Amniotic stem cell (primary cell): Measurements from ENCODE around the gene MAGEB2.
"Not testable (repeated sequence)": the region's sequence is repeated elsewhere in the genome, so short reads cannot be mapped to it uniquely, and the experiment has no call there.

Experiments
- DNase-seq: peaks from one replicate; lab custom pipeline; 2025; lab: John Stamatoyannopoulos, UW

MAGEB2 gene, protein sequence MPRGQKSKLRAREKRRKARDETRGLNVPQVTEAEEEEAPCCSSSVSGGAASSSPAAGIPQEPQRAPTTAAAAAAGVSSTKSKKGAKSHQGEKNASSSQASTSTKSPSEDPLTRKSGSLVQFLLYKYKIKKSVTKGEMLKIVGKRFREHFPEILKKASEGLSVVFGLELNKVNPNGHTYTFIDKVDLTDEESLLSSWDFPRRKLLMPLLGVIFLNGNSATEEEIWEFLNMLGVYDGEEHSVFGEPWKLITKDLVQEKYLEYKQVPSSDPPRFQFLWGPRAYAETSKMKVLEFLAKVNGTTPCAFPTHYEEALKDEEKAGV

DNA sequence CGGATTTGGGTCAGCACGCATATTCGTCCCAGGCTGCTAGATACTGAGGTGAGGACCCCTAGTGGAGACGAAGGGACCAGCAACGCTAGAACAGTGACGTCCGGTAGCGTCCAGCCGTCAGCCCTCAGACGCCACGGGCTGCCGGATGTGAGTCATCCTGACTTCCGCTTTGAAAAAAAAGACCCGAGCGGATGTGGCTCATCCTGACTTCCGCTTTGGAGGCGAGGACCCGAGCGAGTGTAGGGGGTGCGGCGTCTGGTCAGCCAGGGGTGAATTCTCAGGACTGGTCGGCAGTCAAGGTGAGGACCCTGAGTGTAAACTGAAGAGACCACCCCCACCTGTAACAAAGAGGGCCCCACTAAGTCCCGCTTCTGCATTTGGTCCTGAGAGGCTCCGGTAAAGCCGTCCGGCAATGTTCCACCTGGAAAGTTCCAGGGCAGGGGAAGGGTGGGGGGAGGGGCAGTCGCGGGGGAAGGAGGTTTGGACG is at the start of gene MAGEB2:
Gene MAGEB2, plus strand, starts transcription at position 207 of the 487 bp plus-strand sequence. CDS start 3,018 bp downstream, outside the sequence.
- no peak for DNase-seq

DNA sequence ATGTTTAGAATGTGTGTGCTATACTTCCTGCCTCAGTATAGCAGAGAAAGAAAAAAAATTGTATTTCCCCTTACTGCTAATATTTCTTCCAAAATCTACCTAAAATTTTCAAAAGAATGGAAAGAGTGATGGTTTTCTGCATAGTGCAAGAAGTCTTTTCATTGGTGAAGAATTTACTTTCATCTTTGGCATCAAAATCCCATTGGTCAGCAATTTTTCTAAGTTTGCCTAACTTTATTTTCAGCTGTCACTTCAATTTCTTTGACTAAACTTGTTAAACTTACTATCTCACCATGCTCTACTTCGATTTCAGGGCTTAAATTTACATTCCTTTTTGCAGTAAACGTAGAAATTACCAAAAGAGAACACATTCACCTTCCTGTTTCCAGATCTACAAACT is 44.5 kb upstream of the MAGEB2 start:
- DNase-seq: no peak

DNA sequence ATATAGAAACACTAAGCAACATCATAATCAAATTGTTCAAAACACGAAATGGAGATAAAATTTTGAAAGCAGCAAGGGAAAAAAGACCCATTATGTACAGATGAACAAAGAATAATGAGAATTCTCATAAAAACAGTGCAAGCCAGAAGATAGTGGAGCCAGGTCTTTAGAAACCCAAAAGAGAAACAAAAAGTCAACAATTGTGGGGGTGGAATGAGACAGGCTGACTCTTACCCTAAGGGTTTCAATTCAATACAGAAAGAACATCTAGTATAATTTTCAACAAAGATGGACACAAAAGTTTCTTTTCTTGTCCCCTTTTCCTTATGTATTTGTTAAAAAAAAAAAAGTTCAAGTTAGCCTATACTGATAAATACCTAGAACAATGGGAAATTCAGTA is 34.0 kb upstream of the MAGEB2 start:
- no peak for DNase-seq

DNA sequence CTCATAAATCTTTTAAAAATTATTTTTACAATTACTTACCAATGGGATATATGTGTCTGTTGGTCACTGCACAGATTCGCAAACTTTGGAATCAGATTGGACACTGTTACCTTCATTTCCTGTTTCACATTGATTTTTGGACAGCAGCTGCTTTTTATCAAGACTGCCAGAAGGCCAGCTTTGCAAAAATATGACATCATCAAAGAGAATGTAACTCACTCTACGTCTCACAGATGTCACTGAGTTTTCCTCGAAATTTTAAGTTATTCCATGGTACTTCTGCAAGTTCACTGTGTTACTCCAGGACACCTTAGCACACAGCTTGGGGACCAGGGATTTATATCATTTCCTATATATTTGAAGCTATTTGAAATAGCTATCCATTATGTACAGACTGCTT is 31.8 kb upstream of the MAGEB2 start:
- no peak for DNase-seq

DNA sequence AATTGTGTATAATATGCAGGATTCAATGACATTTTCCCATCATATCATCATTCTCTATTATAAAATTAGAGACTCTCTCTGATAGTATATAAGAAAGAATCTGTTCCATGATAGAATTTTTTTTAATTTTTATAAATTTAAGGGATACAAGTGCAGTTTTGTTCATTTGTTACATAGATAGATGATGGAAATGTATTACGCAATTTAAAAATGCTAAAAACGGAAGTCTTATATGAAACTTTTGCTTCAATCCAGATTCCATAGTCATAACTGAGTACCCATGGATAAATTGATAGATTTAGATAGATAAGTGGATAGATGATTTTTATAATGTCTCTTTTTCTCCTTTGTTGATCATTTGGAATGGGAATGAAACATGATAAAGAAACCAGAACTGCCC is 24.9 kb upstream of the MAGEB2 start:
- no peak for DNase-seq

DNA sequence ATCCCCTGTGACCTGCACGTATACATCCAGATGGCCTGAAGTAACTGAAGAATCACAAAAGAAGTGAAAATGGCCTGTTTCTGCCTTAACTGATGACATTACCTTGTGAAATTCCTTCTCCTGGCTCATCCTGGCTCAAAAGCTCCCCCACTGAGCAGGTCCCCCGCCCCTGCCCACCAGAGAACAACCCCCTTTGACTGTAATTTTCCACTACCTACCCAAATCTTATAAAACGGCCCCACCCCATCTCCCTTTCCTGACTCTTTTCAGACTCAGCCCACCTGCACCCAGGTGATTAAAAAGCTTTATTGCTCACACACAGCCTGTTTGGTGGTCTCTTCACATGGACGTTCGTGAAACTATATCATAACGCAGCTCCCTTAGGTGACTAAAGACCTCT is 21.5 kb upstream of the MAGEB2 start:
- DNase-seq: not testable (repeated sequence)

DNA sequence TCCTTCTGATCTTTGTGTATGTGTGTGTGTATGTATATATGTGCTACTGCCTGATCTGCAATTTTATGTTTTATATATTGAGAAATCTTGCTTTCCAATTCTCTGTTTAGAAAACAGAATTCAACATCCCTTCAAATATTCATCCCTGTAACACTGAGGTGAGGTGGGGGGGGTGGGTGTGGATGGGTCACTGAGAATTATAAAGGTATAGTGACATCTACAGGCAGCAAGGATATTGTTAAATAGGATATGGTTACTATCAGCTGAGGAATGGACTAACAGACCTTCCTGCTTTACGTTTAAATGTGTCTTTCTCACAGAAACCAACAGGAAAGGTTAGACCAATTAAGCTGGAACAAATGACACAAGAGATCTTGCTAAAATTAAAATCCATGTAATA is 19.0 kb upstream of the MAGEB2 start:
- DNase-seq: no peak

DNA sequence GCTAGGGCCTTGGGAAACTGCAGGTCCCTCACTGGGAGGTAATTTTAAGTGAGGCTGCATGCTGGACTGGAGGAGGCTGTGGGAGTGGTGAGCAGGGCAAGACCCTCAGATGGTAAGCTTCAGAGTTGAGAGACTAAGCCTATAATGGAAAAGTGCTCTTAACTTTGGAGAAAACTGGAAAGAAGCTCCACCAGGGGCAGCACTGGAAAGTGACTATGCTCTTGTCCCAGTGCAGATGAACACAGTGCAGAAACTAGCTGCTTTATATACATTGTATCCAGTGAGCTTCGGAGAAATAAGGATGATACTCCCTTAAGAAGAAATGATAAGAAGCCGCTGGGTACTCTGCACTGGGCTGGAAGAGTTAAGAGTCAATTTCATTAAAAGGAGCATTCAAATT is 3.2 kb upstream of the MAGEB2 start:
- no peak for DNase-seq

DNA sequence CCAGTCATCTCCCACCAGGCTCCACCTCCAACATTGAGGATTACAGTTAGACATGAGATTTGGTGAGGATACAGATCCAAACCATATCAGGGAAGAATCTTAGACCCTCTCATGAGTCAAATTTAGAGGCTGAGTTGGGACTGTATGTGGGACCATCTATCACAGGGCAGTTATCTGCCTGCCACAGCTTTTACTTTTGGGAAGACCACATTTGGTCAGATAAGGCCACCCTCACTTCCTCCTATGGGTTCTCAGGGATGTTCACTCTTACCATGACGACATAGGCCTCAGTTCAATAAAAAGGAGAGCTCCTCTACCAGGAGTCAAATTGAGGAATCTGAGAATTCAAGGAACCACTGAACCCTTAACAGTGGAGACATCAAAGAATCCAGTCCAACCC is 2.1 kb downstream of the MAGEB2 start:
- DNase-seq: no peak

DNA sequence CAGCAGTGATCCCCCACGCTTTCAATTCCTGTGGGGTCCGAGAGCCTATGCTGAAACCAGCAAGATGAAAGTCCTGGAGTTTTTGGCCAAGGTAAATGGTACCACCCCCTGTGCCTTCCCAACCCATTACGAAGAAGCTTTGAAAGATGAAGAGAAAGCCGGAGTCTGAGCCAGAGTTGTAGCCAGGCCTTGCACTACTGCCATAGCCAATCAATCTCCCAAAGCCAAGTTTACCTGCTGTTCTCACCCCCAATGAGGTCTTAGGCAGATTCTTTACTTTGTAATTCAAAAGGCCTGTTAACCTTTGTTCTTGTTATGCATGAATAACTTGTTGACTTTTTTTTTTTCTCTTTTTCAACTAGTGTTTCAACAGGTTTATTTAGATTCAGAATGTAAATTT is 4.0 kb downstream of the MAGEB2 start:
- DNase-seq: no peak

DNA sequence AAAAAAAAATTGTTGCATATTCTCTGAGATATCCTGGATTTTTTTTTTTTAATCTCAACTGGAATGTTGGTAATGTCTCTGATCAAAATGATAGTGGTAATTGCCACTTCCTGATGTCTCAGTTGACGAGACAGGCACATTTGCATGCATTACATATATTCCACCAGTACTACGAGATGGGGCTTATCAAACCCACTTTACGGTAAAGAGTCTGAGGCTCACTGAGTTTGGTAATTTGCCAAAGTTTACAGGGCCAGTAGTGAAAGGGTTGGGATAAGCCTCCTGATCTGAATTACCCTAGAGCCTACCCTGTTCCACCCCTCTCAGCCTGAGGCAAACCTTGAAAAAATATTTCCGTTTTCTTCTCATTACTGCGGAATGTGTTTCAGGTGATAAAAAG is 5.3 kb downstream of the MAGEB2 start:
- DNase-seq: no peak

DNA sequence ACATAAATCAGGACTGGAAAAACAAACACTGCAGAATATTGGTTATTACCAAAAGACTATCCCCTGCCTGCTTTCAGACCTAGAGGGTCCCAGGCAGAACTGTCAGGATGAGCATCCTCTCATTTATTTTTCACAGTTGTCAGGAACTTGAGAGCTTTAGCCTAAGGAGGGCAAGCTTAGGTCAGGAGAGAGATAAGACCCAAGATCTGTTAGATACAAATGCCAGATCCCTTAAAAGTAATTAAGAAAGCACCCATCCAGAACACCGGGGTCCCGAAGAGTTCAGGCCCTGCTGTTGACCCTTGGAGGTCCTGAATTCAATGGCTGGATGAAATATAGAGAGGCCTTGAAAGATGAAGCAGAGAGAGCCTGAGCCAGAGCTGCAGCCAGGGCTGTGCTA is 9.2 kb downstream of the MAGEB2 start:
- DNase-seq: no peak

DNA sequence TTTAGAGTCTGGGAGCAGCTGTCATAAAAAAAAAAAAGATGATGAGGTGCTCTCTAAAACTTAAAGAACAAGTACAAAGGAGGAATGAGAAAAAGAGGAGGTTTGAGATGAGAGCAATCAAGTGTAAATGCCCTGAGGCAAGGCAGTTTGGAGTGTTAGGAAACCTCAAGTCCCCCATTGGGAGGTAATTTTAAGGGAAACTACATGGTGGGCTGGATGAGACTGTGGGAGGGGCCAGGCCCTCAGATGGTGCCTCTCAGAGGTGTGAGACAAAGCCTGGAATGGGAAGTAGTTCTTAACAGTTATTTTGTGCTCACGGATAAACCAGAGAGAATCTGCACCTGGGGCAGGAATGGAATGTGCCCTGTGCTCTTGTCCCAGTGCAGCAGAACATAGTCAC is 13.2 kb downstream of the MAGEB2 start:
- DNase-seq: no peak

DNA sequence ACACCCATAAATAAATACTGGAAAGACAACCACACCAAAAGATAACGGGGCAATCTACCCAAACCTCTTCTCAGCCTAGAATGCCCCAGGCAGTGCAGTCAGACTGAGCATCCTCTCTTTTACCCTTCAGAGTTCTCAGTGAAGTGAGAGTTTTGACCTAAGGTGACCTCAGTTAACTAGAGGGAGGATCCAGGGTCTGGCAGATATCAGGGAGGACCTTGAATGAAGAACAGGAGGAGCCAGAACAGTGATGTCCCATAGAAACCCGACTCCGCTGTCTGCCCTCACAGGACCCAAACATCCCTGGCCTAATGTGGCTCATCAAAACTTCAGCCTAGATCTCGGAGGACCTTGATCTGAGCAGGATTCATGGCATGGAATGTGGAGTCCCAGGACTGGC is 15.0 kb downstream of the MAGEB2 start, which contains the start of gene MAGEB3:
Gene MAGEB3, plus strand, starts transcription at position 263 of the 400 bp plus-strand sequence. CDS start 5,268 bp downstream, outside the sequence.
- no peak for DNase-seq

DNA sequence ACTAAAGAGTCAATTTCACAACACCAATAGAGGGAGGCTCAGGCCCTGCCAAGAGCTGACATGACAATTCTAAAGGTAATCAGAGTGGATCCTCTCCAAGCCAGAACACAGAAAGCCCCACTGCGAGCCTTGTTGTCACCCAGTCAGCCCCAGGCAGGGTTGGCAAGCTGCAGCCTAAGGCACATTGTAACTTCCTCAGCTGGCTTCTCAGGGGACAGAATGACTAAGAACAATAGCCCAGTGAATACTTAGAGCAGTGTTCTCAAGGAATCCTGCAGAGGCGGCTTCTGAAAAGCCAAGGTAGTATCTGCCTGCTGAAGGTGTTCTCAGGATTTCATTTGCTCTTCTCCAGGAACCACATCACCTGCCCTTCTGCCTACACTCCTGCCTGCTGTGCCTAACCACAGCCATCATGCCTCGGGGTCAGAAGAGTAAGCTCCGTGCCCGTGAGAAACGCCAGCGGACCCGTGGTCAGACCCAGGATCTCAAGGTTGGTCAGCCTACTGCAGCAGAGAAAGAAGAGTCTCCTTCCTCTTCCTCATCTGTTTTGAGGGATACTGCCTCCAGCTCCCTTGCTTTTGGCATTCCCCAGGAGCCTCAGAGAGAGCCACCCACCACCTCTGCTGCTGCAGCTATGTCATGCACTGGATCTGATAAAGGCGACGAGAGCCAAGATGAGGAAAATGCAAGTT is 26.5 kb downstream of the MAGEB2 start, which contains the start of gene MAGEB4:
Gene MAGEB4, plus strand, starts transcription at position 277 of the 692 bp plus-strand sequence. Its CDS starts 136 bp downstream, at position 413.
- no peak for DNase-seq

DNA sequence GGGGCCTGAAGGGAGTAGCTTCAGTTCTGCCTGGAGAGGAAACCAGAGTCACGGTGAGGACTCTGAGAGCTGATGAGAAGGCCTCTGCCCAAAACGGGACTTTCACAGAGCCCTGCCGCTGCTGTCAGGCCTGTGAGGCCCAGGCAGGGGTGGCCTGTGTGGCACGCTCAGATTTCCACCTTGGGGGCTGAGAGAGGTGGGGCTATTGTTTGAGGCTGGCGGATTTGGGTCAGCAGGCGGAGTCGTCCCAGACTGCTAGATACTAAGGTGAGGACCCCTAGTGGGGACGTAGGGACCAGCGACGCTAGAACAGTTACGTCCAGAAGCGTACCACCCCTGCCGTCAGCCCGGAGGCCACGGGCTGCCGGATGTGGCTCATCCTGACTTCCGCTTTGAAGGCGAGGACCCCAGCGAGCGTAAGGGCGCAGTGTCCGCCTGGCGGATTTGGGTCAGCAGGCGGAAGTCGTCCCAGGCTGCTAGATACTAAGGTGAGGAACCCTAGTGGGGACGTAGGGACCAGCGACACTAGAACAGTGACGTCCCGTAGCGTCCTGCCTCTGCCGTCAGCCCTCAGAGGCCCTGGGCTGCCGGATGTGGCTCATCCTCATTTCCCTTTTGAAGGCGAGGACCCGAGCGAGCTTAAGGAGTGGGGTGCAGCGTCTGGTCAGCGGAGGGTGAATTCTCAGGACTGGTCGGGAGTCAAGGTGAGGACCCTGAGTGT is 31.6 kb downstream of the MAGEB2 start, which contains the start of gene MAGEB1:
Gene MAGEB1, plus strand, starts transcription at position 378 of the 721 bp plus-strand sequence. CDS start 3,348 bp downstream, outside the sequence.
- no peak for DNase-seq

DNA sequence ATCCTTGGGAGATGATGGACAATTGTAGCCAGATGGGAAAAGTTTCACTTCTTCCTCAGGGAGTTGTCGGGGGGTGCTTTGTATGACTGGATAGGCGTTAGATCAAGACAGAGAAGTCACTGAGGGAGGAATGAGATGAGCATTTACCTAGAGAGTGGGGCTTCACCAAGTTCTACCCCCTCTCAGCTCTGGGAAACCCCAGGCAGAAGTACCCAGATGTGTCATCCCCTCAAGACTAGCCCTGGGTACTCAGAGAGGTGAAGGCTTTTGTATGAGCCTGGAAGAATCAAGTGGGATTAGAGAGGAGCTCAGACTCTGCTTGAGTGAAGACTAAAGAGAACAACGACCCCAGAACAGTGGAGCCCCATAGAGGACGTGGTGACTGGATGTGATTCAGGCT is 33.5 kb downstream of the MAGEB2 start:
- DNase-seq: no peak

DNA sequence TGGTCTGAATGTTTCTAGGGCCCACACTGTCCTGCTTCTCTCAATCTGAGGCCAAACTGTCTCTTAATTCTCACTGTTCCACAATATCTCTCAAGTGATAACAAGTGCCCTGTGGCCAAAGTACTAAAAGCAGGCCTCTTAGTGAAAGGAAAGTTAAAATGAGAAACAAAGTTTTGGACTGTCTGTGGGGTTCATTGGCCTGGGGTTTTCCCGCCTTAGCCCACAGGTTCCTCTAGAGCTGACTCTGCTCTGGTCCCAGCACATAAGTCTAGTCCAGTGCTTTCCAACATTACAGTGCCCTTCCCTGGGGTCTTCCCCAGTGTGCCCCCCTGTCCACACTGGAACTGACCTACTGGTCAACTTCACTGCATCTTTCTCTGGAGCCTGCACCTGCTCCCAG is 37.9 kb downstream of the MAGEB2 start:
- no peak for DNase-seq

DNA sequence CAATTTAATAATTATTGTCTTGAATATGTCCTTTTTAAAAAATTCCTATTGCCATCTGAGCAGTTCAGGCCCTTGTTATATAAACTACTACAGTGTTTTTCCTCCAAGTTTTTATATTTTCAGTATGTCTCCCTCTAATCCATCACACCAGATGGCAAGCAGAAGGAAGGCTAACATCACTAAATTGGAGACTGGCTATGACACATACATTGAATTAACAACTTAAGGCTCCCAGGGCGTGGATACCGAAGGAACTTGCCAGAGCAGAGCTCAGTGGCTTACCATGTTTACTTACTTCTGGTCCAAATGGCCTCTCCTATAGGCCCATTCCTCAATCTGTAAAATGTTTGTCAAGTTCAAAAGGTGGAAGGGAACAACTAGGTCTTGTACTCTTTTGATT is 44.6 kb downstream of the MAGEB2 start:
- no peak for DNase-seq

DNA sequence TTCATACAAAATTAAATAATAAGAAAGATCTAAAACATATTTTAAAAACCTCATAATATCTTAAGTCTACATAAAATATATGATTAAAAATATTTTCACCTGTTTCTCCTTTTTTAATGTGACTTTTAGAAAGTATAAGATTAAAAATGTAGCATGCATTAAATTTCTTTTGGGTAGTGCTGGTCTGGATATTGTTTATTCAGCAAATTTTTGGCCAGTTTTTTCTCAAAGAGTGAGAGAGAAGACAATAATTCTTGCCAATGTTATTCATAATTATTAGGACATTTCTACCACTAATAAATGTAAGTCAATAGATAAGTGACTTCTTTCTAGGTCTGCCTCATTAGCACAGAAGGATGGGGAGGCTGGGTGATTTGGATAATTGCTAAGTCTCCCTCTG is 45.6 kb downstream of the MAGEB2 start:
- DNase-seq: no peak

DNA sequence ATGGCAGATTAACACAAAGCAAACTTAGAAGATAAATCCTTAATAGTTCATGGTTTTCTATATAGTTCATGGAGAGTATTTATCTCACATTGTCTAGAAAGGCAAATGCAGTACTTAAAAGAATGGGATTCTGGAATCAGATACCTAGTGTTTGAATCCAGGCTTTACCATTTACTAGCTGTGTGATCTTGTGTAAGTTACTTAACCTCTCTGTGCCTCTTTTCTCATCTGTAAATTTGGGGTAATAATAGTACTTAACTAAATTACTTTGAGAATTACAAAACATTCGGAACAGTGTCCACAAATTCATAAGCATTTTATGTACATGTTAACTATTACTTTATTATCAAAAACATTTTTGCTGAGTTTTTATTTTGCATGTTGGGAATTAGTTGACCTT is 47.4 kb downstream of the MAGEB2 start:
- no peak for DNase-seq
